ENCODE results near the gene TREX2.

DNA sequence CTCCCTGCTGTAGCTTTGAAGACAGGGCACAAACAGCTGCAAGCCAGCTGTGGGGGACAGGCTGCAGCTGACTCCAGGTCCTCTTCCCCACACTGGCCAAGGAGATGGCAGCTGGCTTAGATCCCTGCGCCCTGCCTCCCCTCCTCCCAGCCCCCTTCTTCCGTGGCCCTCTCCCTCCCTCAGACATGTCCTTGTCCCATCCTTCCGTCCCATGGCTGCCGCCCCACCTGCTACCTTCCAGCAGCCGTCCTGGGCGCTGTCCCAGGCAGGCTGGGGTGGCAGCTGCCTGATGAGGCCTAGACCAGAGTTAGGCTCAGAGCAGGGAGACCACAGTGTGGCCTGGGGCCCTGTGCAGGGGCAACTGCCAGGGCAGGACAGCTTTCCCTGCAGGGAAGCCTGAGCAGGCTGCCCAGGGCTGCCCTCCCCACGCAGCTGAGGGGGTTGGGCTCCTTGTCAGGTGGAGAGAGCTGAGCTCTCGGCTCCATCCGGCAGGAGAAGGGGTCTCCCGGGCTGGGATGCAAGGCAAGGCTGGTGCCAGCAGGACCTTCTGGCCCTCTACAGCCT is 45.6 kb upstream of the TREX2 start:
- TF ChIP-seq, protein P1, sequence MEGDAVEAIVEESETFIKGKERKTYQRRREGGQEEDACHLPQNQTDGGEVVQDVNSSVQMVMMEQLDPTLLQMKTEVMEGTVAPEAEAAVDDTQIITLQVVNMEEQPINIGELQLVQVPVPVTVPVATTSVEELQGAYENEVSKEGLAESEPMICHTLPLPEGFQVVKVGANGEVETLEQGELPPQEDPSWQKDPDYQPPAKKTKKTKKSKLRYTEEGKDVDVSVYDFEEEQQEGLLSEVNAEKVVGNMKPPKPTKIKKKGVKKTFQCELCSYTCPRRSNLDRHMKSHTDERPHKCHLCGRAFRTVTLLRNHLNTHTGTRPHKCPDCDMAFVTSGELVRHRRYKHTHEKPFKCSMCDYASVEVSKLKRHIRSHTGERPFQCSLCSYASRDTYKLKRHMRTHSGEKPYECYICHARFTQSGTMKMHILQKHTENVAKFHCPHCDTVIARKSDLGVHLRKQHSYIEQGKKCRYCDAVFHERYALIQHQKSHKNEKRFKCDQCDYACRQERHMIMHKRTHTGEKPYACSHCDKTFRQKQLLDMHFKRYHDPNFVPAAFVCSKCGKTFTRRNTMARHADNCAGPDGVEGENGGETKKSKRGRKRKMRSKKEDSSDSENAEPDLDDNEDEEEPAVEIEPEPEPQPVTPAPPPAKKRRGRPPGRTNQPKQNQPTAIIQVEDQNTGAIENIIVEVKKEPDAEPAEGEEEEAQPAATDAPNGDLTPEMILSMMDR (IDR thresholded peaks at IDR 0.05) = no peak
- TF ChIP-seq POLR2A (IDR thresholded peaks at IDR 0.05; ENCODE audit: low read depth) (no peak), EP300 (IDR thresholded peaks at IDR 0.05) (no peak), POLR2AphosphoS5 (IDR thresholded peaks at IDR 0.05) (no peak)

Data from esophagus muscularis mucosa (tissue), 4 donors.